DND-41 (cell line): Measurements from ENCODE around the gene RYR2.

Experiments used
- ATAC-seq: fragments of 200-7000 bp; cut with Tn5 transposase; 3 replicates; pipeline ENCODE4 v1.9.1; 2021; ENCODE audit warnings: low read depth; ENCODE audit not compliant: insufficient read depth
- DNase-seq: peaks from one replicate; pipeline ENCODE4 v3.0.0-alpha.2; 2020
- H2AFZ ChIP-seq: 2 replicates; pipeline ENCODE4 v1.6.0; 2012; ENCODE audit warnings: low read depth, low read length
- H3K27ac ChIP-seq: 2 replicates; pipeline ENCODE4 v1.5.1; 2012; ENCODE audit warnings: low read length, inconsistent platforms
- H3K27me3 ChIP-seq: fragments of 200-600 bp; sonication (generic); 2 replicates; pipeline ENCODE4 v1.6.0; 2012; ENCODE audit warnings: low read length, mild to moderate bottlenecking, inconsistent platforms; ENCODE audit not compliant: insufficient read depth, poor library complexity
- H3K36me3 ChIP-seq: 2 replicates; pipeline ENCODE4 v1.5.1; 2012; ENCODE audit warnings: low read length, inconsistent platforms; ENCODE audit not compliant: insufficient read depth
- H3K4me1 ChIP-seq: 2 replicates; pipeline ENCODE4 v1.5.1; 2012; ENCODE audit warnings: mild to moderate bottlenecking, low read length; ENCODE audit not compliant: insufficient read depth
- H3K4me2 ChIP-seq: 2 replicates; pipeline ENCODE4 v1.6.0; 2012; ENCODE audit warnings: mild to moderate bottlenecking, moderate library complexity, low read length, inconsistent platforms; ENCODE audit not compliant: insufficient read depth
- H3K4me3 ChIP-seq, 2 experiments: fragments of 200-600 bp in 1 of 2; shearing (Covaris generic) in 1 of 2; 2 replicates each; pipeline ENCODE4 v1.5.1; 2012 to 2016; ENCODE audit warnings: inconsistent platforms in 2 of 2, low read length in 2 of 2, mild to moderate bottlenecking in 2 of 2, low read depth in 1 of 2, moderate library complexity in 1 of 2
- H3K79me2 ChIP-seq: 2 replicates; pipeline ENCODE4 v1.6.0; 2012; ENCODE audit warnings: low read length, inconsistent platforms; ENCODE audit not compliant: insufficient read depth
- H3K9ac ChIP-seq: 2 replicates; pipeline ENCODE4 v1.6.0; 2012; ENCODE audit warnings: low read depth, mild to moderate bottlenecking, inconsistent platforms, low read length, moderate library complexity
- H3K9me3 ChIP-seq: 2 replicates; pipeline ENCODE4 v1.5.1; 2012; ENCODE audit warnings: low read length, moderate library complexity, mild to moderate bottlenecking, inconsistent platforms; ENCODE audit not compliant: insufficient read depth, severe bottlenecking
- H4K20me1 ChIP-seq: 2 replicates; pipeline ENCODE4 v1.6.0; 2012; ENCODE audit warnings: low read length; ENCODE audit not compliant: insufficient read depth
- CTCF ChIP-seq: IDR thresholded peaks from 2 replicates; pipeline ENCODE4 v1.5.1; 2012; ENCODE audit warnings: borderline replicate concordance, low read length, moderate library complexity, mild to moderate bottlenecking; ENCODE audit not compliant: poor library complexity, severe bottlenecking; ENCODE audit errors: extremely low read depth
- EZH2 ChIP-seq: IDR thresholded peaks from 3 replicates; pipeline ENCODE4 v1.6.1; 2012; ENCODE audit warnings: borderline replicate concordance, low read depth, mild to moderate bottlenecking, moderate library complexity, low read length, inconsistent platforms; ENCODE audit not compliant: severe bottlenecking

The RYR2 gene

GRCh38 chr1:237045278-237046016, 3.5 kb downstream of the RYR2 start:
- ATAC-seq (no peak), DNase-seq (no peak)
- H3K79me2 ChIP-seq: no peaks in the 10 kb centered on the region
- no peaks in the 10 kb centered on the region for H3K4me1 ChIP-seq
- no peak overlapping the region for H3K27ac ChIP-seq
- no peaks in the 10 kb centered on the region for H3K9me3 ChIP-seq
- H4K20me1 ChIP-seq: no peaks in the 10 kb centered on the region
- H3K4me2 ChIP-seq: no peak overlapping the region
- no peaks in the 10 kb centered on the region for H3K27me3 ChIP-seq
- H3K4me3 ChIP-seq: no peak overlapping the region
- no peak overlapping the region for H2AFZ ChIP-seq
- H3K36me3 ChIP-seq: no peaks in the 10 kb centered on the region
- TF ChIP-seq EZH2 (no peak), CTCF (no peak)
- no peak overlapping the region for H3K9ac ChIP-seq

GRCh38 chr1:237048803-237049202, 6.8 kb downstream of the RYR2 start:
- H2AFZ ChIP-seq: no peak overlapping the region
- no peak overlapping the region for H3K27ac ChIP-seq
- DNase-seq (no peak), ATAC-seq (no peak)
- no peaks in the 10 kb centered on the region for H3K27me3 ChIP-seq
- H3K36me3 ChIP-seq: no peaks in the 10 kb centered on the region
- no peaks in the 10 kb centered on the region for H4K20me1 ChIP-seq
- no peak overlapping the region for H3K4me3 ChIP-seq
- H3K9me3 ChIP-seq: no peaks in the 10 kb centered on the region
- H3K9ac ChIP-seq: no peak overlapping the region
- no peaks in the 10 kb centered on the region for H3K4me1 ChIP-seq
- H3K4me2 ChIP-seq: no peak overlapping the region
- no peaks in the 10 kb centered on the region for H3K79me2 ChIP-seq
- TF ChIP-seq CTCF: no peak
- TF ChIP-seq EZH2: no peak

GRCh38 chr1:237050185-237050584, 8.2 kb downstream of the RYR2 start:
- Histone ChIP-seq H3K79me2 (no peaks in the 10 kb centered on the region), H3K4me2 (no peak overlapping the region), H3K27me3 (no peaks in the 10 kb centered on the region), H3K27ac (no peak overlapping the region), H3K4me3 (no peak overlapping the region), H4K20me1 (no peaks in the 10 kb centered on the region), H3K36me3 (no peaks in the 10 kb centered on the region), H3K4me1 (no peaks in the 10 kb centered on the region), H3K9ac (no peak overlapping the region), H2AFZ (no peak overlapping the region), H3K9me3 (no peaks in the 10 kb centered on the region)
- ATAC-seq (no peak), DNase-seq (no peak)
- no peak for TF ChIP-seq EZH2
- no peak for TF ChIP-seq CTCF

GRCh38 chr1:237050915-237051314, 8.9 kb downstream of the RYR2 start:
- no peak for DNase-seq
- Histone ChIP-seq H3K9me3 (no peaks in the 10 kb centered on the region), H3K27ac (no peak overlapping the region), H3K9ac (no peak overlapping the region), H3K36me3 (no peaks in the 10 kb centered on the region), H3K4me2 (no peak overlapping the region), H3K4me1 (no peaks in the 10 kb centered on the region), H3K27me3 (no peaks in the 10 kb centered on the region), H2AFZ (no peak overlapping the region), H4K20me1 (no peaks in the 10 kb centered on the region), H3K79me2 (no peaks in the 10 kb centered on the region), H3K4me3 (no peak overlapping the region)
- TF ChIP-seq EZH2 (no peak), CTCF (no peak)
- no peak for ATAC-seq
